ENCODE results near the gene CHD6. TPM values are rescaled to one million over a fixed set of nuclear protein-coding genes. Genes with fewer than 3 reads are reported as not detected.

Gene CHD6
- total RNA-seq, 4 donors from 2014 or later: 21.5 to 97.6 (median 53.7) TPM

DNA sequence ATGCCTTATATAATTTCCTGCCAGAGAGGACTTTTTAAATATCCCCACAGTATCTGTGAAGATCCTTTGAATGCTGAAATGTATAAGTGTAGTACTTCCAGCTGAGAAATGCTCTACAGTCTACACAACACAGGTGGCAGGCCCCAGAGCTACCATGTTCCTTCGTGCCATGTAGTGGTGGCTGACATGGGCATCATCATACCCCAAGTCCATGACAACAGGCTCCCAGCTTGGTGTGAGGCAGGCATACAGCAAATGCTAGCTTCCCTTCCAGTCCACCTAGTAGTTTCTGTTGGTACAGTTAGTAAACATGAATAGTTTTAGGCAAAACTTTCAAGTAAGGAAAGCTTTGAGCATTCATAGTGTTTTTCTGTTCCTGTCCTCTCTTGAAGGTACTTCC is 190.3 kb downstream of the CHD6 start:
- Histone ChIP-seq H3K36me3 (no peaks in the 10 kb centered on the region), H3K9me3 (no peaks in the 10 kb centered on the region), H3K4me1 (no peaks in the 10 kb centered on the region), H3K27me3 (no peaks in the 10 kb centered on the region), H3K4me3 (no peak overlapping the region), H3K27ac (no peak overlapping the region)
- no peak for DNase-seq
- intact Hi-C loops (cut with DNase I; ENCODE audit: low total_unique reads): no loop called here
- TF ChIP-seq, protein P1, sequence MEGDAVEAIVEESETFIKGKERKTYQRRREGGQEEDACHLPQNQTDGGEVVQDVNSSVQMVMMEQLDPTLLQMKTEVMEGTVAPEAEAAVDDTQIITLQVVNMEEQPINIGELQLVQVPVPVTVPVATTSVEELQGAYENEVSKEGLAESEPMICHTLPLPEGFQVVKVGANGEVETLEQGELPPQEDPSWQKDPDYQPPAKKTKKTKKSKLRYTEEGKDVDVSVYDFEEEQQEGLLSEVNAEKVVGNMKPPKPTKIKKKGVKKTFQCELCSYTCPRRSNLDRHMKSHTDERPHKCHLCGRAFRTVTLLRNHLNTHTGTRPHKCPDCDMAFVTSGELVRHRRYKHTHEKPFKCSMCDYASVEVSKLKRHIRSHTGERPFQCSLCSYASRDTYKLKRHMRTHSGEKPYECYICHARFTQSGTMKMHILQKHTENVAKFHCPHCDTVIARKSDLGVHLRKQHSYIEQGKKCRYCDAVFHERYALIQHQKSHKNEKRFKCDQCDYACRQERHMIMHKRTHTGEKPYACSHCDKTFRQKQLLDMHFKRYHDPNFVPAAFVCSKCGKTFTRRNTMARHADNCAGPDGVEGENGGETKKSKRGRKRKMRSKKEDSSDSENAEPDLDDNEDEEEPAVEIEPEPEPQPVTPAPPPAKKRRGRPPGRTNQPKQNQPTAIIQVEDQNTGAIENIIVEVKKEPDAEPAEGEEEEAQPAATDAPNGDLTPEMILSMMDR (IDR thresholded peaks at IDR 0.05): no peak
- no peak for TF ChIP-seq POLR2A (IDR thresholded peaks at IDR 0.05)

DNA sequence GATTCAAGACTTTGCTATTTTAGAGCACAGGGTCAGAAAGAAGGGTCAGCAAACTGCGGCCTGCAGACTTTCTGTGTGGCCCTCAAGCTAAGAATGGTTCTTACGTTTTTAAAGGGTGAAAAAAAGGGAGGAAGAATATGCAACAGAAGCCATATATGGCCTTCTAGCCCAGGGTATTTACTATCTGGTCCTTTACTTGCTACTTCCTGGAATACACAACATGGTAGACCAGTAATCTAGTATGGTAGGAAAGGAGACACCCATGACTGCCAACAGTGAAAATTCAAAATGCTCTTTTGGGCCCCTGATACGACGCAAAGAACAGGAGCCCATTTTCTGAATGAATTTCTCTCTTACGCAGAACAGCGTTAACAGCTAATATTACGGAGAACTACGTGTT is 191.2 kb downstream of the CHD6 start:
- Histone ChIP-seq H3K36me3 (no peaks in the 10 kb centered on the region), H3K27ac (no peak overlapping the region), H3K4me3 (no peak overlapping the region), H3K4me1 (no peaks in the 10 kb centered on the region), H3K9me3 (no peaks in the 10 kb centered on the region), H3K27me3 (no peaks in the 10 kb centered on the region)
- intact Hi-C loops (cut with DNase I; ENCODE audit: low total_unique reads): no loop called here
- no peak for TF ChIP-seq POLR2A (IDR thresholded peaks at IDR 0.05)
- TF ChIP-seq, protein P1 (IDR thresholded peaks at IDR 0.05): no peak
- DNase-seq: no peak

DNA sequence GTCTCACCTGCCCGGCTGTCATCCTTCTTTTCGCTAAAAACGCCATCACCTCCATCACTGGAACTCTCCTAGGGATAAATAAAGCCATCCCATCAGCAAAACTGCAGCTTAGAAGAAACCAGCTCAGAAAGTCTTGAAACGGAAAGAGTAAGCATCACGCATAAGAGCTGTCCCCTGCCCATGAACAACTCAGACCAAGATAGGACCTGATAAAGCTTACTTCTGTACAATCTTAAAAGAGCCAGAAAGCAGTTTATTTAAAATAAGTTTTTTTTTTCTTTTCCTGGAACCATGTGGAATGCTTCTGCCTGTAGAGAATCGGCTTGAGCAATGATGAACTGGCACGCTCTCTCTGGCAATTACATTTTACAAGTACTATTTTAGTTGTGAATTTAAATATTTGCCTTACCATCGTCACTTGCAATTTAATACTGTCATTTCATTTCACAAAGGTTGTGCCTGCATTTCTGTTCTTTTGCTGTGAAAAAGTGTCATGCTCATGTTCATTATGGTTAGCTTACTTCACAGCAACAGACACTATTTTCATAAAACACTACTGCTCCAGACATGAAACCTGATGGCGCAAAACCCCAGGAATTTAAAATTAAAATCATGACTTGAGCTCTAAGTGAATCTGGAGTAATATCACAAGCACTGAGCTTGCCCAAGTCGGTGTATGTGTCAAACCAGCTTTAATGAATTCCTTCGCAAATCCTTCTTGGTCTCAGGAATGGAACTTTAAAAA is 191.9 kb downstream of the CHD6 start:
- TF ChIP-seq POLR2A (IDR thresholded peaks at IDR 0.05): no peak
- TF ChIP-seq, protein P1 (IDR thresholded peaks at IDR 0.05): no peak
- Histone ChIP-seq H3K27ac (no peak overlapping the region), H3K9me3 (no peaks in the 10 kb centered on the region), H3K27me3 (no peaks in the 10 kb centered on the region), H3K36me3 (no peaks in the 10 kb centered on the region), H3K4me1 (no peaks in the 10 kb centered on the region), H3K4me3 (no peak overlapping the region)
- intact Hi-C loops (cut with DNase I; ENCODE audit: low total_unique reads): no loop called here
- no peak for DNase-seq

DNA sequence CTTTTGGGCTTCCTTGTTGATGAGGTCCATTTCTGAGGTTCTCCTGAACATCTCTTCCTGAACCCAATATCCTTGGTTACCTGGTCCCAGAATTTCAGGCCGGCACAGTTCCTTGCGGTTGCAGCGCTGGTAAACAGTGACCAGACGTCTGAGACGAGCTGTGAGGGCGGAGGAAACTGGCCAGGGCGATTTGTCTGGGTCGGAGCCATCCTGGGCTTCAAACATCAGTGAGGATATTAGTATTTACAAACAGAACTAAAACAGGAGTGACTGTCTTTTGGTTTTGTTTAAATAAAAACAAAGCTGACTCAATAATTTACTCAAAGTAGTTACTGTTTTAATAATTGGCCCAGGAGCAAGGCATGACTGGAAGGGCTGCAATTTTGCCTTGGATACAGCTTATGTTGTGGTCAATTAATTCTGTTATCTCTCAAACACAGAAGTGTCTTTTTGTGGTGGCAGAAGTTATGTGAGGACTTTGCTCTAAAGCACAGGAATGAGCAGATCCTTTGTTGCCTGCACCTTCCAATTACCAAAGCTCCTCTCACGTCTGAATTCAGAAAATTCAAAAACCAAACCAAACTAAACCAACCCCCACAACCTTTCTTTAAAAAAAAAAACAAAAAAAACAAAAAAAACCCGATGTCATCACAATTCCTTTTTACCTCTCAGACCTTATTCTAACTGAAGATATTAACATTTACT is 192.8 kb downstream of the CHD6 start:
- Histone ChIP-seq H3K9me3 (no peaks in the 10 kb centered on the region), H3K4me1 (no peaks in the 10 kb centered on the region), H3K36me3 (no peaks in the 10 kb centered on the region), H3K27me3 (no peaks in the 10 kb centered on the region), H3K4me3 (no peak overlapping the region), H3K27ac (peak overlapping the region in 1 of 2 donors; percentile 53)
- no peak for DNase-seq
- intact Hi-C loops (cut with DNase I; ENCODE audit: low total_unique reads): no loop called here
- TF ChIP-seq, protein P1 (IDR thresholded peaks at IDR 0.05): no peak
- no peak for TF ChIP-seq POLR2A (IDR thresholded peaks at IDR 0.05)

DNA sequence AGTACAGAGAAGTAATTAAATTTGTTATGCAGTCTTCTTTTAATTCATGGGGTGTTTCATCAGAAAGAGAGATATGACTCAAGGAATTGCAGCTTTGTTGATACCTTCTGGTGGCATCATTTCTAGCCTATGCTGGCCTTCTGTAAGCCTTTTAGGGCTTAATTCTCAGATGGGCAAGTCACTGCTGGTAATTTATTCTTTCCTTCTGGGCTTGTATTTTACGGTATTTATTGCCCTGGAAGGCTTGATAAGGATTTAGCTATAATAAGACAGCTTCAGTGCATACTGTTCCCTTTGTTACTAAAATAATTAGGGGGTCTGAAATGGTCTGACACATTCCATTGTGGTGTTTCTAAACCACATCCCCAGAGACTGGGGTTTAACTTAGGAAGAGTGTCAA is 193.6 kb downstream of the CHD6 start:
- no peaks in the 10 kb centered on the region for H3K9me3 ChIP-seq
- H3K36me3 ChIP-seq: no peaks in the 10 kb centered on the region
- no peak for DNase-seq
- peak overlapping the region in 1 of 2 donors; percentile 53 for H3K27ac ChIP-seq
- no peak for TF ChIP-seq POLR2A (IDR thresholded peaks at IDR 0.05)
- TF ChIP-seq, protein P1 (IDR thresholded peaks at IDR 0.05): no peak
- no peaks in the 10 kb centered on the region for H3K27me3 ChIP-seq
- no peak overlapping the region for H3K4me3 ChIP-seq
- no peaks in the 10 kb centered on the region for H3K4me1 ChIP-seq
- intact Hi-C loops (cut with DNase I; ENCODE audit: low total_unique reads): no loop called here

Measured in uterus (tissue), 4 donors.